ENCODE measurements around the gene THBS2.
"Not testable (repeated sequence)": the region's sequence is repeated elsewhere in the genome, so short reads cannot be mapped to it uniquely, and the experiment has no call there.

Gene THBS2

GRCh38 chr6:169220068-169220964 is 33.3 kb downstream of the THBS2 start:
- no peak for DNase-seq (ENCODE audit: low spot score)
- no peak for TF ChIP-seq CTCF (IDR thresholded peaks at IDR 0.05)

GRCh38 chr6:169217972-169218371 is 35.7 kb downstream of the THBS2 start:
- TF ChIP-seq CTCF (IDR thresholded peaks at IDR 0.05), result no peak
- Histone ChIP-seq H3K27ac (peak overlapping the region in 1 of 2 donors; percentile 56), H3K4me3 (no peak overlapping the region)
- DNase-seq (ENCODE audit: low spot score), result no peak

More at GRCh38 chr6:169220068-169220964, 33.3 kb downstream of the THBS2 start:
- Histone ChIP-seq H3K4me3 (no peak overlapping the region), H3K27ac (peak overlapping the region in 1 of 2 donors; percentile 52)

GRCh38 chr6:169216830-169217229 is 36.8 kb downstream of the THBS2 start:
- no peak for TF ChIP-seq CTCF (IDR thresholded peaks at IDR 0.05)
- DNase-seq (ENCODE audit: low spot score), result no peak
- Histone ChIP-seq H3K4me3 (no peak overlapping the region), H3K27ac (peak overlapping the region in 1 of 2 donors; percentile 56)

- TF ChIP-seq CTCF (IDR thresholded peaks at IDR 0.05), result no peak
- Histone ChIP-seq H3K4me3 (peak overlapping the region; percentile 19), H3K27ac (peak overlapping the region; percentile 96)
- no peak for DNase-seq (ENCODE audit: low spot score)
Observed at GRCh38 chr6:169215201-169215681, 38.4 kb downstream of the THBS2 start.

- not testable (repeated sequence) for H3K4me3 ChIP-seq; DNase-seq (ENCODE audit: low spot score)
- peak overlapping the region; percentile 96 for H3K27ac ChIP-seq
Observed at GRCh38 chr6:169214789-169215188, 38.9 kb downstream of the THBS2 start.

GRCh38 chr6:169213814-169214520 is 39.7 kb downstream of the THBS2 start:
- DNase-seq (ENCODE audit: low spot score), result no peak
- Histone ChIP-seq H3K27ac (peak overlapping the region; percentile 96), H3K4me3 (peak overlapping the region; percentile 59)
- no peak for TF ChIP-seq CTCF (IDR thresholded peaks at IDR 0.05)

All from coronary artery (tissue), 2 donors.